Stimulated activated CD4-positive, alpha-beta T cell treated with anti-CD3 and anti-CD28 coated beads, Interleukin-4, amount 100 ng/mL, for 1 hour (primary cell): ENCODE data around the gene CNIH2.
"Not testable (repeated sequence)": the region's sequence is repeated elsewhere in the genome, so short reads cannot be mapped to it uniquely, and the experiment has no call there.

Experiments
- DNase-seq: peaks from one replicate; pipeline ENCODE4 v3.0.0-alpha.2; 2020

Gene CNIH2

DNA sequence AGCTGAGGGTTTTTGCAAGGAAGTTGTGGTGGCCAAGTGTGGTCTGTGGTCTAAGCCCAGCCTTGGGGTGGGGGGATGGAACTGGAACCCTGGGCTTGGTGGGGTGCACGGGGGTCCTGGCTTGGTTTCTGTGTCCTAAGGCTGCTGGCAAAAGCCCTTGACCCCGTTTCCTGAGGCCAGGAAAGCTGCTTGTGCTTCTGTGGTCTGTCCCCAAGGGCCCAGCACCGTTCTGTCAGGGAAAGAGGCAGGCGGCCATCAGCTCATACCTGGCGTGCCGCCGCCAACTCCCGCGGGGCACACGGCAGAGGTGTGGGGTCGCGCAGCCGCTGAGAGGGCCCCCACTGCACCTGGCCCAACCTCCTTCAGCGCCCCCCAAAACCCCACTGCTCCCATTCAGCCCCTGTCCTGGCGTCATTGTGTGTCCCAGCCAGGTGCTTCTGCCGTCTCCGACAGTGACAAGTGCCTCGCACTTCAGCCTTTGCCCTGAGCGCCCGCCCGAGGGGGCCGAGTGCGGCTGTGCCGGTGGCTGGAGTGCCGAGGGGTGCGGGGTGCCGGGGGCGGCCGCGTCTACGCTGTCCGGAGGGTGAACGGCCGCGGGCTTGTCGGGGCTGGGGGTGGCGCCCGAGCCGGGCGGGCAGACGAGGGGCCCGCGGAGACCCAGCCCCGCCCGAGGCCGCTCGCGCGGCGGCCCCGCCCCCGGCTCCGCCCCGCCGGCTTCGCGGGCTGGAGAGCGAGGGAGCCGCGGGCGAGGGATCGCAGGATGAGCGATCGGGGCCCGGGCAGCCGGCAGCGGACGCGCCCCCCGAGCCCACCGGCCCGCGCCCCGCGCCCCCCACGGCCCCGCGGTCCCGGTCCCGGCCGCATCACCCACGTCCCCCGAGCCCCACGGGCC, at the start of gene CNIH2:
Gene CNIH2 (plus strand): TSS at position 705 of the 892 bp plus-strand sequence. CDS start 282 bp downstream, outside the sequence.
- DNase-seq: peak; percentile 61

DNA sequence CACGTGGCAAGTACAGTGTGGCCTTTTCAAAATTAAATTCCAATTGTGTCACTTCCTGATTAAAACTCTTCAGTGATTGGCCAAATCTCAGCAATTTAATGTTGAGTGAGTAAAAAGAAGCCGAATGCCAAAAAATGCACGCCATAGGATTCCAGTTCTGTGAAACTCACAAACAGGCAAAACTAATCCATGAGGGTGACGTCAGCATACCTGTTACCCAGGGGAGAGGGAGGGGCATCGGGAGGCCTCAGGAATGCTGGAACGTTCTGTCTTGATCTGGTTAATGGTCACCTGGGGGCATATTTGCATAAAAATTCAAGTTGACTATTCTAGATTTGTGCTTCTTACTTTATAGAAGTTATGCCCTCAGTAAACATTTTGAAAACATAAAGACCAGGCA, 49.5 kb upstream of the CNIH2 start:
- DNase-seq: no peak

DNA sequence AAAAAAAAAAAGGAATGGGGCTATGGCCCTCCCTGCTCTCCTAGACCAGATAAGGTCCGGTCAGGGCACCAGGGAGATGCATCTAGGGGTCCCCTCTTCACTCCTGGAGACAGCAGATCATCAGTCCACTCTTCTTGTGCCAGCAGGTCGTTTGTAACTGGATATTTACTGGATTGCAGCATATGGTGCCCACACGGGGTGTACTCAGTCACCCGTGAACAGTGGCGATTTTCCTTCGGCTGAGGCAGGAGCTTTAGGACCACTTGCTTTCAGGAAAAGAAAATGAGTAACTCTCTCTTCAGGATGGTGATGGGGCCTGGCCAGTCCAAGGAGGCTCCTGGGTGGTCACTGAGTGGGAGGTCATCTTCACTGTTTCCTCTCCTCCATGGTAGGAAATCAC, 47.8 kb upstream of the CNIH2 start:
- no peak for DNase-seq

DNA sequence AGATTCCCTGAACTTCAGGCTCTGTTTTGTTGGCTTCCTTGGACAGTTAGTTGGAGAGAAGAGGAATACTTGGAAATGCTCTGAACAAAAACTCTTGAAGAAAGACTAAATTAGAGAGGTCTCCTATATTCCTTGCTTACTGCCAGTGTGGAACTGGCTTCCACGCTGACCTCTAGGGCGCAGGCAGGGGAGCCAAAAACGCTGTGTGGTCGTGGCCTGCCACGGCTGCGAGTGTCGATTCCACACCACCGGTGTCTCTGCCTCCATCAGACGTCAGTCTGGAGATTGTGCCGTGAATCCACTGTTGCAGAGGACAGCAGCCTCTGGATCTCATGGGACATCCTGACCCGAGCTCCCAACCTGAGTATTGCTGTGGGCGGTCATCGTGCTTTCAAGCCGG, 47.0 kb upstream of the CNIH2 start:
- no peak for DNase-seq

DNA sequence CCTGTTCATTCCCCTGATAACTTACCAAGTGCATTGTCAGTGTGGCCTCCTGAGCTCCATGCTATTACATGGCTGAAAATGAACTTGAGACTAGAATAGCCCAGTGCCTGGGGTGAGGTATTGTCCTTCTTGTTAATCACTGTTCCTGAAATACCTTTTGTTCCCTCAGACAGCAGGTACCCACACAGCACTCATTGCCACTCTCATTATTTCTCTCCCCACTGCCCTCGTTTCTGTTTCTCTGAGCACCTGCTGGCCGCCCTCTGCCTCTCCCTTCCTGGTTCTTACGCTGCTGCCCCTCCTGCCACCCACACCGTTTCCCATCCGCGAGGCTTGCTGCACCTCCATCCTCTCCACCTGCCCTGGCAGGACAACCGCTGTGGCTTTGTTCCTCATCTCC, 46.4 kb upstream of the CNIH2 start:
- DNase-seq: no peak

DNA sequence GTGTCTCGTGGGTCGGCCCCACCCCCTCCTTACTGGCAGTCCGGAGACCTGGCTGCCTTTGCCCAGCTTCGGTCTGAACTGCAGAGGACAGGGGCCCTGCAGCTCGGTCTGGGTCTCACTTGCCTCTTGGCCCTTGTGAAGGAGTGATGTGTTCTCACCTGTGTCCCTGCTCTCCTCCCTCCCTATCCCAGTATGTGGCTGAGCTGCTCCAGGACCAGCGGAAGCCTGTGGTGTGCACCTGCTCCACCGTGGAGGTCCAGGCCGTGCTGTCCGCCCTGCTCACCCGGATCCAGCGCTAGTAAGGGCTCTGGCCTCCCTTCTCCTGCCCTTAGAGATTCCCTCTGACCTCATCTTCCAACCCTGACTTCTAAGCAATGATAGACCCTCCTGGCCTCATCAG, 45.2 kb upstream of the CNIH2 start:
- no peak for DNase-seq

DNA sequence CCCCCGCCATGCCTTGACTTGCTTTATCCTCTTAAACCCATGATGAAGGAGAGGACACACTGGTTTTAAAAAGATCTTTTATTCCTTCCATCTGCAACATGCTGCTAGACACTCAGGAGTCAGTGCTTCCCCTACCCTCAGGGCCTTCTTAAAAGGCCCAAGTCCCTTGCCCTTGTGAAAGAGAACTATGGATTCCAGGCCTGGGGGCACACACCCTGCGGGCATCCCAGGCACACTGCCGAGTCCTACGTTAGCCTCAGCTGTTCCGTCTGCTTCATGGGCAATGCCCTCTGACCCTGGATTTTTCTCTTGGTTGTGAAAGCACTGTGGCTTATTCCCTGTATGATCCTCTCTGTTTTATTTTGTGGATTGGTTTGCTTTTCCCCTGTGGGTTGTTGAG, 44.7 kb upstream of the CNIH2 start:
- no peak for DNase-seq

DNA sequence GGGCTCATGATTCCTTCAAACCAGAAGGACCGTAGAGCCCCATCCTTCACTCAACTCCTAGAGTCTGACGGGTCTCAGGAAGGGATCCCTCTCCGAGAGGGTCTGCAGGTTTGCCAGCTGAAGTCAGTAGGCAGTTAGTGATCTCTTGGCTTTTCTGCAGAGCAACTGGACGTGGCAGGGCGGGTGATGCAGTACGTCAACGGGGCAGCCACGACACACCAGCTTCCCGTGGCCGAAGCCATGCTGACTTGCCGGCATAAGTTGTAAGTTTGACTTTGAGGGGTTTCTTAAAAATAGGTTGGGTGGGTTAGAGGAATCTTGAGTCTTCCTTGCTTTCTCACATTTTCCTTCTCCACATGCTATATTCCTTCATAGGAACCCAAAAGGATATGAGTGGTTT, 42.8 kb upstream of the CNIH2 start:
- no peak for DNase-seq

DNA sequence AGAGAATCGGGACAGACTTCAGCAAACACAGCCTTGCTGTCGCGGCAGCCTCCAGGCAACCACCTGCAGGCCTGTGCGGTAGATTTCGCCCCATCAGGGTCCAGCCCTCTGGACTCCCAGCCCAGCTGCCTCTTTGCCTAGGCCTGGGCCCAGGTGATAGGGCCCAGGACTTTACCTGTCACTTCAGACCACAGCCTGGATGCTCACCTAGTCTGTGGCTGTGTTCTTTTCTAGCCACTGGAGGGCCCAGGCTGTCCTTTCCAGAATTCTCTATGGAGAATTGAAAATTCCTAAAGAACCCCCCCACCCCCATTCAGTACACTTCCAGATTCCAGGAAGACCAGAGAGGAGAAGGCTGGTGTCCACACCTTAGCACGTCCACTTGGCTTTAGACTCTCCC, 40.1 kb upstream of the CNIH2 start:
- DNase-seq: no peak

DNA sequence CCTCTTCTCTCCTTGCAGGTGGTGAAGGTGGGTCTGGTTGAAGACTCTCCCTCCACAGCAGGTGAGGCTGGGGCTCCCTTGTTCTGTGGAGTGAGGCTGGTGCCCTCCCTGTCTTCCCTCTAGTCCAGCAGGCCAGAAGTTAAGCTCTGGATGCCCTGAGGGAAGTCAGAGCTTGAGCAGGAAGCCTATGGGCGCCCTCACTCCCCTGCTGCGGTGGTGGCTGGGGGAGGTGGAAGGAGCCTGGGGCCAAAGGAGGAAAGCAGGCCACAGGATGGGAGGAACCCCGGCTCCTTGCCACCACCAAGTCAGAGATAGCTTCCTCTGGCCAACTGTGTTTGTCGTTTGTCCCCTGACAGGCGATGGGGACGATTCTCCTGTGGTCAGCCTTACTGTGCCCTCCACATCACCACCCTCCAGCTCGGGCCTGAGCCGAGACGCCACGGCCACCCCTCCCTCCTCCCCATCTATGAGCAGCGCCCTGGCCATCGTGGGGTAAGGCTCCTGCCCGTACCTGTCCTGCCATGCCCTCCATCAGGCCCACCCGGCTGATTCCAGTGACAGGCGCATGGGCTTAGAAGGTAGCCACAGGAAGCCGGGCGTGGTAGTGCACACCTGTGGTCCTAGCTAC, 39.1 kb upstream of the CNIH2 start:
- DNase-seq: no peak

DNA sequence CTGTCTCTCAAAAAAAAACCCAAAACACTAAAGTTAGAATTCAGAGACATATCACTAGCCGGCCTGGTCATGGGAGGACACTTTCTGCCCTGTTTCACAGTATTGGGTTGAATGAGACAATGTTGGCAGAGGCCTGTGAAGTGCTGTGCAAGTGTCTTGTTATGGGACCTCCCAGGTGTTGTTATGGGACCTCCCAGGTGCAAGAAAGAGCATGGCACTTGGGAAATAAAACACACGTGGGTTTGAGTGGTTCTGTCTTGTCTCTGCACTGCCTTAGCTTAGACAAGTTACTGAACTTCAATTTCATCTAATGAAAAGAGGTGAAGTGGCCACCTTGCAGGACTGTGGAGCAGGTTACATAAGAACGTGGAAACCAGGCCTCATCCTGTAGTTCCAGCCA, 38.5 kb upstream of the CNIH2 start:
- DNase-seq: no peak

DNA sequence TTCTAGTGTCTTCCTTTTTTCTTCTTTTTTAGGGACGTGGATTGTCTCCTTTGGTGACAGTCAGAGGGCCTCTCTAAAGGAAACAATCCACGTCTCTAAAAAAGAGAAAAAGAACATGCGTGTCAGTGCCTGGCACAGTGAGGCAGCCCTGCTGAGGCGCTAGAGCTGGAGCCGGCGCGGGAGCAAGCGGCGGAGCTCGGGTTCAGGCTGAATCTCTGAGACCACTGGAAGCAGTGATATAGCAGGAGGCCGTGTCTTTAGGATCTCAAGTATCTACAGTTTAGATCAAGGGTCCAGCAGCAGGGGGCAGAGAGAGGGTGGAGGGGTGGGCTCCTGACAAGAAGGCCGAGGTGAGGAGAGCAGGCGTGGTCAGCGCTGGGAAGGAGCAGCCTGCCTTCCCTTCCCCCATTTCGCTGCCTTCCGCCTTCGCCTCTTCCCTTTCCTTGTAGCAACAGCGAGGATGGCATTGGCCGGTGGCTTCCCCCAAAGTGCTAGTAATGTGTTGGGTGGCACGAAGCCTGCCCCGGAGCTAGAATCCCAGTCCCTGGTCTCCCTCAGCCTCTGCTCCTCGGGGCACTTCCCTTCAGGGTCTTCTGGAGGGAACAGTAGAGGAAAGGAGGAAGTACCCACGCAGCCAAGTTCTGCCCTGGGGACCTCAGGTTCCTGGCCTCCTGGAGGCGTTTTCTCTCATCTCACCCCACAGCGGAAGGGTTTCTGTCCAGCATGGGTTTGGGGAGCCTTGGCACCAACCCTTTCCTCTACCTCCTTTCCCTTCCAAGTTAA, 37.8 kb upstream of the CNIH2 start:
- DNase-seq: no peak

DNA sequence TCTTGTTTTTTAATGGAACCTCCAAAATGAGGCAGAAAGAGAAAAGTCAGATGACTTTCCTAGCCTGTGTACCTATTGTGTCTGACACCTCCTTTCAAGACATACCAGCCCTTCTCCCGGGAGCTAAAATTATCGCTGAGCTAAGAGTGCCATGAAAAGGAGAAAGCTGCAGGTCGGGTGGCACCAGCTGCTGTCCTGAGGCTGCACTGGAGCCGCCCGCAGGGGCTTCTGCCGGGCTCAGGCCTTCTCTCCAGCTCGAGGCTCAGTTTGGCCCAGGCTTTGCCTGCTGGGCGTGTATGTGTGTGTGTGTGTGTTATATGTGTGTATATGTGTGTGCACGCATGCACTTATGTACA, 37.2 kb upstream of the CNIH2 start:
- DNase-seq: no peak

DNA sequence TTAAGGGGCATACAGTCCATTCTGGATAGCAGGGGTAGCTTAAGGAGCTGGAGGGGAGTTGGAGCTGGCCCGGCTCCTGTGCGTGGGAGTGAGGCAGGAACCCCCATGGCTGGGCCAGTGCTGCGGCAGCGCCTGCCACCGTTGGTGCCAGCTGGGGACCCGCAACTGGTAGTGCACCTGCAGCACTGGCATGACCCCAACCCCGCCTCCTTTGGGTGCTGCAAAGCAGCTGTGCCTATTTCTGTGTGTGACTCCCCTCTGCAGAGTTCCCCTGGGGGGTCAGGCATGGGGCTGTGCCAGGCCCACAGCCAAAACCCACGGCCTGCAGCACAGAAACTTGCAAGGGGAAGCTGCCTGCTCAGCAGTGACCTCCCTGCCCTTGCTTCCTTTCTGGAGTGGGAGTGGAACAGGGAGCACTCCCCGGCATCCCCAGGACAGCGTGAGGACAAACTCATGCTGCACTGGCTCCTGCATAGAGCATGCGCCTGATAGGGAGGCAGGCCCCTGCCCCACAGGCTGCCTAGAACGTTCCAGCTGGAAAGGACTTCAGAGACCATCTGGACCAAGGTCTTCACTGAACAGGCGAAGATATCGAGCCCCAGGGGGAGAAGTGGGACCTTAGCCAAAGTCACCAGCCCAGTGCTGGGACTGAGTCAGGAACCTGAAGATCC, 35.7 kb upstream of the CNIH2 start:
- DNase-seq: no peak

DNA sequence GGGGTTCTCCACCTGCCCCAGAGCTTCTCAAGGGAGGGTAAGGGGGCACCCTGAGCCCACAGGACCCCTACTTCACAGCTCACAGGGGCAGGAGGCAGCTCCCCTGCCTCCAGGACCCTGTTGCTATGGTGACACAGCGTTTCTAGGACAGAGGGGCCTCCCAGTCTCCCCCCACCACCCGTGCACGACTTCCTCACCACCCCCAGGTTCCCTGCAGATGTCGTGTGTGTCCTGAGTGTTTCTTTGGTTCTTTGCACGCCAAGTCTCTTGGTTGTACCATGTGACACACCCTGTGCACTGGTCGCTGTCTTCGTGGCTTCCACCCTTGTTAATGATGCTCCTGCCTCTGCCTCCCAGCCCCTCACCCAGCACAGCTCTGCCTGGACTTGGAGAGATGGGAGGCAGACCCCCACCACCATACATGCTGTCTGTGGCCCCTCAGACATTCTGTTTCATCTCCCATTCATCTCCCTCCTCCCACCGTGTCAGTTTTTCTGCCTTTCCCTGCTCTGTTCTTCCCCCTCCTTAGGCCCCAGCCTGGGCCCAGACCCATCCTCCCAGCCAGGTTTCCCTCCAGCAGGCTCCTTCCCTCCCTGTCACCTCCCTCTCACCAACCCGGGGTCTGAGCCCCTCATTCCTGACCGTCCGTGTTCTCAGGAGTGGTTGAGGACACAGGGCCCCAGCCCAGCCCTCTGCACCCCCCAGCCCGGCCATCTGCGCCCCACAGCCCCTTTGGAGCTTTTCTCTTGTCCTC, 34.0 kb upstream of the CNIH2 start:
- DNase-seq: no peak

DNA sequence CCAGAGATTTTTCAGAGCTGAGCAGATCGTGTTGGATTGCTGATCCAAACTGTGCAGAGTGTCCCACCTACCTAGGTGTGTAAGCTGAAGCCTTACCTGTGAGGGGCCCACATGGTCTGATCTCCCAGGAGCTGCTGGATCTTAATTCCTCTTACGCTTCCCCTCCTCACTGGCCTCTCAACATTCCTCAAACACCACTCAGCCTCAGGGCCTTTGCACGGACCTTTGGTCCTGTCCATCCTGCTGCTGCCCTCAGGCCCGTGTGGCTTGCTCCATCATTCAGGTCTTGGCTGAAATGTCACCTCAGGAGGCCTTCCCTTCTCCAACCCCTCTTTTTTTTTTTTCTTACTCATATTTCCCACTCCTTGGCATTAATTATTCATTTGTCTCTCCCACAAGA, 30.7 kb upstream of the CNIH2 start:
- DNase-seq: no peak

DNA sequence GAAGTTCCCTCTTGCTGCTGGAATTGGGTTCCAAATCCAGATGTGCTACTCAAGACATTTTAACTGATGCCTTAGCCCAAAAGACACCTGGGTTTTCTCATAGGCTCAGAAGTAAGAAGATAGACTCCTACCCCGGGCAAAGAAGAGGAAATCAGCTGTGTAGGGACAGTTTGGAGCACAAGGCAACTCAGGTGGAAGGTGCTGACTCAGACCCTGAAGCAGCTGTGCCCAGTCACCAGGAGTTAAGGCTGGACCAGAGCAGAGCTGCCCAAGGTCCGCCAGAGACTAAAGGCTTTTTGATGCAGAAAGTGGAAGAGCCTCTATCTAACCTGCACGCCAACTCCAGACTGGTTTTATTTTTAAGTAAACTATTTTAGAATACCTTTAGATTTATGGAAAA, 30.2 kb upstream of the CNIH2 start:
- DNase-seq: no peak

DNA sequence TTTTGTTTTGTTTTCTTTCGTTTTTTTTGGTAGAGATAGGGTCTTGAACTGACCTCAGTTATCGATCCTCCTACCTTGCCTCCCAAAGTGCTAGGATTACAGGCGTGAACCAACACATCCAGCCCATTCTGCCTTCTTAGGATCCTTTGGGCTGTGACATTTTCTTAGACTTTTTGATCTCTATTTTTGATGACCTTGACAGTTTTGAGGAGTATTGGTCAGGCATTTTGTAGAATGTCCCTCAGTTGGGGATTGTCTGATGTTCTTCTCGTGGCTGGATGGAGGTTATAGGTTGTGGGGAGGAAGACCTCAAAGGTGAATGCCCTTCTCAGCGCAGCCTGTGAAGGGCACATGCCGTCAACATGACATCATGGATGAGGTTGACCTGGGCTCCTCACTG, 29.1 kb upstream of the CNIH2 start:
- DNase-seq: no peak

DNA sequence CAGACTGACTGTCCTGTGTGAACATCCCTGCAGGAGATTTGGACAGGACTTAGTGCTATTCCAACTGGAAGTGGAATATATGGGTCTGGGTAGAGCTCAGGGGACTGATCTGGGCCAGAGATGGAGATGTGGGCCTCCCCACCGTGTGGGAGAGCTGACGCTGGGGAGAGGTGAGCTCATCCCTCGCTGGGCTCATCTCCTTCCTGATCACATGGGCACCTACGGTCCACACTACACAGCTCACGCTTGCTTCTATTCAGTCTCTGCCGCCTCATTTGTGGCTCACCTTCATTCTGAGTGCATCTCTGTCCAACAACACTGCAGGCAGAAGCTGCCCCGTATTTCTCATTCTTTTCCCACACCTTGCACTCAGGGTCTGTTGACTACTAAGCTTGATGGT, 26.2 kb upstream of the CNIH2 start:
- no peak for DNase-seq

DNA sequence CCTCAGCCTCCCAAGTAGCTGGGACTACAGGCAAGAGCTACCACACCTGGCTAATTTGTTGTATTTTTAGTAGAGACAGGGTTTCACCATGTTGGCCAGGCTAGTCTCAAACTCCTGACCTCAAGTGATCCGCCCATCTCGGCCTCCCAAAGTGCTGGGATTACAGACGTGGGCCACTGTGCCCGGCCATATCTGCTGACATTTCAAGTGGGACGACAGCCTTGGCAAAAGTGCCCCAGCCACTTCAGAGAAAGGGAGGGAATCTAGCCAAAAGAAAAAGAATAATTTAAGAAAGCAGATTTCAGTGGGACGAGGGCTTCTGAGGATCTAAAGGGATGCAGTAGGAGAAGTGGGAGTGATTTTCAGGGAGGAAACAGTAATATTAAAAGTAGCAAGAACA, 24.9 kb upstream of the CNIH2 start:
- DNase-seq: not testable (repeated sequence)

DNA sequence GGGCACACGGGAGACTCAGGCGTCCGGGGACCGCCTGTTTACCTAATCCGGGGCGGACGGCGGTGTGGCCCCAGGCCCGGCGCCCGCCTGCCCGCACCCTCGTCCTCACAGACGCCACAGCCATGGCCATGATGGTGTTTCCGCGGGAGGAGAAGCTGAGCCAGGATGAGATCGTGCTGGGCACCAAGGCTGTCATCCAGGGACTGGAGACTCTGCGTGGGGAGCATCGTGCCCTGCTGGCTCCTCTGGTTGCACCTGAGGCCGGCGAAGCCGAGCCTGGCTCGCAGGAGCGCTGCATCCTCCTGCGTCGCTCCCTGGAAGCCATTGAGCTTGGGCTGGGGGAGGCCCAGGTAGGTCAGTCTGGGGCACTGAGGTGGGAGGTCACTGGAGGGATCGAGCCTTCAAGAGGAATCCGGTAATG, 19.5 kb upstream of the CNIH2 start:
- no peak for DNase-seq

DNA sequence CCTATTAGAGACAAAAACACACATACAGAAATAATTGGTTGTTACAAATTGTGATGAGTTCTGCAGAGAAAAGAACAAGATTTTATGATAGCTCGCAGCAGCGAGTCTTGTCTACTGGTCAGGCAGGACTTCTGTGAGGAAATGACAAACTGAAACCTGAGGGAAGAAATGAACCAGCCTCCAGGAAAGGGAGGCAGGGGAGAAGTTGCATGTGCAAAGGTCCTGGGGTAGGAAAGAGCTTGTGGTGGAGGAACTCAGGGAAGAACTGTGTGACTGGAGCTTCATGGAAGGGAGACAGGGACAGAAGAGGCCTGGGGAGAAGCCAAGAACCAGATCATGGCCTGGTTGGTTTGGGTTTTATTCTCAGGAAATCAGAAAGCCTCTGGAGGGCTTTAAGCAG, 18.8 kb upstream of the CNIH2 start:
- no peak for DNase-seq

DNA sequence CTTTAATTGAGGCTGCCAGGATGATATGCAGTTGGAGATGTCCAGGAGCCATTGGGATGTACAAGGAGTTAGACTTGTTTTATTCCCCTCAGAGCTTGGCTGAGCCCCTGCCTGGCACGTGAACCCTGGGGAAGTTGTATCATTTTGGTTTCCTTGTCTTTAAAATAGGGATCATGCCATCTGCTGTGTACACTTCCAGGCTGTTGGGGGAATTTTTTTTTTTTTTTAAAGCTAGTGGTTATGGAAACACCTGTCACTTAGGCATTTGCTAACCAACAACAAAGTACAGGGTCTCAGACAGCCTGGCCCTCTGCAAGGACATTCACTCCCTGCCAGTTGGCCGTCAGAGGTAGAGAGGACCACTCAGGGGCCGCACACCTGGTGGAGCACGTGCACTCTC, 18.0 kb upstream of the CNIH2 start:
- no peak for DNase-seq
